ENCODE results near the gene ZBTB16. TPM values are rescaled to one million over a fixed set of nuclear protein-coding genes. Genes with fewer than 3 reads are reported as not detected.

Gene ZBTB16
- total and polyA plus RNA-seq, 2 of the 13 experiments (the other 11 are each of a cell fraction or from before 2014, with no cell fraction given), result not detected

DNA sequence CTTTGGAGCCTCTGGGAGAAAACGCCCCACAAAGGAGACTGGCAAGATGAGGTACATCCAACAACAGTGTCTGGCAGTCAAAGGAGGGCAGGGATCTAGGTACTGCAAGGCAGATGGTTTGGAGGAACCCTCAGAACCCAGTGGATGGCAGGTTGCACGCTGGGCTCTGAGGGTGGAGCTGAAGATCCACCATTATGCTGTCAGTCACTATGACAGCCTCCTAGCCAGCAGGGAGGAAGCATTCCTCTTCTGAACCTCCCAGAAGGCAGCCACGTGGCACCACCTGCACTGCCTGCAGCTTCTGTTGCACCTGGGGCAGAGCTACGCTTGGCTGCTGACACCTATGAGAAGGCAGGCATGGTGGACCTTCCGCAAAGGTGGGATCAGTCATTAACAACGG lies 44.4 kb upstream of the ZBTB16 start (continued):
- no peak for TF ChIP-seq GABPA (IDR thresholded peaks at IDR 0.05; ENCODE audit: low read depth, low read length)
- TF ChIP-seq GABPA (CRISPR knock-in tag; IDR thresholded peaks at IDR 0.05; ENCODE audit: low read depth), result no peak
- TF ChIP-seq CREM (IDR thresholded peaks at IDR 0.05), result no peak
- TF ChIP-seq CREM (CRISPR knock-in tag; IDR thresholded peaks at IDR 0.05), result no peak
- no peak for TF ChIP-seq ZNF619 (CRISPR knock-in tag; IDR thresholded peaks at IDR 0.05)
- TF ChIP-seq, protein P1, sequence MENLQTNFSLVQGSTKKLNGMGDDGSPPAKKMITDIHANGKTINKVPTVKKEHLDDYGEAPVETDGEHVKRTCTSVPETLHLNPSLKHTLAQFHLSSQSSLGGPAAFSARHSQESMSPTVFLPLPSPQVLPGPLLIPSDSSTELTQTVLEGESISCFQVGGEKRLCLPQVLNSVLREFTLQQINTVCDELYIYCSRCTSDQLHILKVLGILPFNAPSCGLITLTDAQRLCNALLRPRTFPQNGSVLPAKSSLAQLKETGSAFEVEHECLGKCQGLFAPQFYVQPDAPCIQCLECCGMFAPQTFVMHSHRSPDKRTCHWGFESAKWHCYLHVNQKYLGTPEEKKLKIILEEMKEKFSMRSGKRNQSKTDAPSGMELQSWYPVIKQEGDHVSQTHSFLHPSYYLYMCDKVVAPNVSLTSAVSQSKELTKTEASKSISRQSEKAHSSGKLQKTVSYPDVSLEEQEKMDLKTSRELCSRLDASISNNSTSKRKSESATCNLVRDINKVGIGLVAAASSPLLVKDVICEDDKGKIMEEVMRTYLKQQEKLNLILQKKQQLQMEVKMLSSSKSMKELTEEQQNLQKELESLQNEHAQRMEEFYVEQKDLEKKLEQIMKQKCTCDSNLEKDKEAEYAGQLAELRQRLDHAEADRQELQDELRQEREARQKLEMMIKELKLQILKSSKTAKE (CRISPR knock-in tag; IDR thresholded peaks at IDR 0.05; ENCODE audit: borderline replicate concordance), result no peak
- no peak for TF ChIP-seq ZNF235 (CRISPR knock-in tag; IDR thresholded peaks at IDR 0.05; ENCODE audit: borderline replicate concordance)
- no peak for TF ChIP-seq ZSCAN29 (CRISPR knock-in tag; conservative IDR thresholded peaks at IDR 0.05)
- TF ChIP-seq, protein P2, sequence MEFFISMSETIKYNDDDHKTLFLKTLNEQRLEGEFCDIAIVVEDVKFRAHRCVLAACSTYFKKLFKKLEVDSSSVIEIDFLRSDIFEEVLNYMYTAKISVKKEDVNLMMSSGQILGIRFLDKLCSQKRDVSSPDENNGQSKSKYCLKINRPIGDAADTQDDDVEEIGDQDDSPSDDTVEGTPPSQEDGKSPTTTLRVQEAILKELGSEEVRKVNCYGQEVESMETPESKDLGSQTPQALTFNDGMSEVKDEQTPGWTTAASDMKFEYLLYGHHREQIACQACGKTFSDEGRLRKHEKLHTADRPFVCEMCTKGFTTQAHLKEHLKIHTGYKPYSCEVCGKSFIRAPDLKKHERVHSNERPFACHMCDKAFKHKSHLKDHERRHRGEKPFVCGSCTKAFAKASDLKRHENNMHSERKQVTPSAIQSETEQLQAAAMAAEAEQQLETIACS (CRISPR knock-in tag; IDR thresholded peaks at IDR 0.05), result no peak
- TF ChIP-seq, protein P3, sequence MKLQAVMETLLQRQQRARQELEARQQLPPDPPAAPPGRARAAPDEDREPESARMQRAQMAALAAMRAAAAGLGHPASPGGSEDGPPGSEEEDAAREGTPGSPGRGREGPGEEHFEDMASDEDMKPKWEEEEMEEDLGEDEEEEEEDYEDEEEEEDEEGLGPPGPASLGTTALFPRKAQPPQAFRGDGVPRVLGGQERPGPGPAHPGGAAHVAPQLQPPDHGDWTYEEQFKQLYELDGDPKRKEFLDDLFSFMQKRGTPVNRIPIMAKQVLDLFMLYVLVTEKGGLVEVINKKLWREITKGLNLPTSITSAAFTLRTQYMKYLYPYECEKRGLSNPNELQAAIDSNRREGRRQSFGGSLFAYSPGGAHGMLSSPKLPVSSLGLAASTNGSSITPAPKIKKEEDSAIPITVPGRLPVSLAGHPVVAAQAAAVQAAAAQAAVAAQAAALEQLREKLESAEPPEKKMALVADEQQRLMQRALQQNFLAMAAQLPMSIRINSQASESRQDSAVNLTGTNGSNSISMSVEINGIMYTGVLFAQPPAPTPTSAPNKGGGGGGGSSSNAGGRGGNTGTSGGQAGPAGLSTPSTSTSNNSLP (IDR thresholded peaks at IDR 0.05; ENCODE audit: low read depth, low read length), result no peak
- no peak for TF ChIP-seq FOXK1 (CRISPR knock-in tag; IDR thresholded peaks at IDR 0.05; ENCODE audit: borderline replicate concordance, low read depth)
- TF ChIP-seq NFRKB (IDR thresholded peaks at IDR 0.05), result no peak
- no peak for TF ChIP-seq BRCA1 (CRISPR knock-in tag; IDR thresholded peaks at IDR 0.05)

All from HepG2 (cell line).